H9 (cell line): ENCODE measurements around the gene CTSA. TPM values are rescaled to one million over a fixed set of nuclear protein-coding genes. Genes with fewer than 3 reads are reported as not detected.

Experiments used
- DNase-seq: peaks from one replicate; pipeline ENCODE4 v3.0.0-alpha.2; 2017
- H2AFZ ChIP-seq: one replicate; pipeline ENCODE4 v1.6.1; 2013; ENCODE audit warnings: mild to moderate bottlenecking, low read length, control low read depth, moderate library complexity
- H2AK5ac ChIP-seq: 2 replicates; pipeline ENCODE4 v1.6.1; 2013; ENCODE audit warnings: low read length, control low read depth, mixed read lengths; ENCODE audit not compliant: insufficient read length
- H2BK120ac ChIP-seq: one replicate; pipeline ENCODE4 v1.6.1; 2013; ENCODE audit warnings: low read depth, mild to moderate bottlenecking, low read length, control low read depth, inconsistent platforms; ENCODE audit not compliant: poor library complexity, severe bottlenecking
- H2BK12ac ChIP-seq: 2 replicates; pipeline ENCODE4 v1.6.1; 2013; ENCODE audit warnings: low read length, control low read depth, mixed read lengths, low read depth; ENCODE audit not compliant: insufficient read length
- H2BK15ac ChIP-seq: 2 replicates; pipeline ENCODE4 v1.6.1; 2013; ENCODE audit warnings: low read depth, low read length, control low read depth
- H2BK20ac ChIP-seq: one replicate; pipeline ENCODE4 v1.6.1; 2013; ENCODE audit warnings: low read depth, mild to moderate bottlenecking, low read length, control low read depth, inconsistent platforms; ENCODE audit not compliant: poor library complexity, severe bottlenecking
- H2BK5ac ChIP-seq: 2 replicates; pipeline ENCODE4 v1.6.1; 2013; ENCODE audit warnings: low read length, control low read depth, mixed read lengths; ENCODE audit not compliant: insufficient read length
- H3K14ac ChIP-seq: 2 replicates; pipeline ENCODE4 v1.6.1; 2013; ENCODE audit warnings: low read length, control low read depth; ENCODE audit not compliant: insufficient read depth
- H3K18ac ChIP-seq: 2 replicates; pipeline ENCODE4 v1.6.1; 2013; ENCODE audit warnings: low read depth, mild to moderate bottlenecking, mixed read lengths, low read length, control low read depth; ENCODE audit not compliant: insufficient read length
- H3K23ac ChIP-seq: 2 replicates; pipeline ENCODE4 v1.6.1; 2013; ENCODE audit warnings: low read length, control low read depth, mixed read lengths, low read depth; ENCODE audit not compliant: insufficient read length
- H3K23me2 ChIP-seq: 2 replicates; pipeline ENCODE4 v1.6.1; 2013; ENCODE audit warnings: low read depth, mild to moderate bottlenecking, mixed read lengths, low read length, control low read depth; ENCODE audit not compliant: insufficient read length, poor library complexity, severe bottlenecking
- H3K27ac ChIP-seq: 2 replicates; pipeline ENCODE4 v1.5.1; 2013; ENCODE audit warnings: low read length, control low read depth, mixed read lengths, low read depth; ENCODE audit not compliant: insufficient read length
- H3K27me3 ChIP-seq: 2 replicates; pipeline ENCODE4 v1.6.1; 2013; ENCODE audit warnings: low read length, control low read depth, inconsistent platforms; ENCODE audit not compliant: insufficient read depth
- H3K4ac ChIP-seq: 2 replicates; pipeline ENCODE4 v1.6.1; 2013; ENCODE audit warnings: low read depth, mild to moderate bottlenecking, control low read depth, inconsistent platforms, low read length, moderate library complexity
- H3K4me1 ChIP-seq: 2 replicates; pipeline ENCODE4 v1.6.1; 2013; ENCODE audit warnings: low read length, control low read depth, inconsistent platforms; ENCODE audit not compliant: insufficient read depth
- H3K4me2 ChIP-seq: 2 replicates; pipeline ENCODE4 v1.6.1; 2013; ENCODE audit warnings: low read length, control low read depth, mixed read lengths; ENCODE audit not compliant: insufficient read length, insufficient read depth
- H3K56ac ChIP-seq: 2 replicates; pipeline ENCODE4 v1.6.1; 2013; ENCODE audit warnings: low read depth, mild to moderate bottlenecking, mixed read lengths, low read length, control low read depth; ENCODE audit not compliant: insufficient read length
- H3K79me1 ChIP-seq: 2 replicates; pipeline ENCODE4 v1.6.1; 2013; ENCODE audit warnings: low read depth, mild to moderate bottlenecking, moderate library complexity, low read length, control low read depth, inconsistent platforms; ENCODE audit not compliant: insufficient read depth, poor library complexity, severe bottlenecking
- H3K79me2 ChIP-seq: 2 replicates; pipeline ENCODE4 v1.6.1; 2013; ENCODE audit warnings: low read length, control low read depth, inconsistent platforms; ENCODE audit not compliant: insufficient read depth
- H3K9ac ChIP-seq: 2 replicates; pipeline ENCODE4 v1.6.1; 2013; ENCODE audit warnings: low read length, control low read depth, mixed read lengths; ENCODE audit not compliant: insufficient read length; ENCODE audit errors: extremely low read depth
- H3K9me3 ChIP-seq: one replicate; pipeline ENCODE4 v1.6.1; 2013; ENCODE audit warnings: low read depth, low read length, inconsistent platforms; ENCODE audit not compliant: control insufficient read depth
- H3T11ph ChIP-seq: one replicate; pipeline ENCODE4 v1.6.1; 2013; ENCODE audit warnings: mild to moderate bottlenecking, low read length, control low read depth, inconsistent platforms
- H4K20me1 ChIP-seq: one replicate; pipeline ENCODE4 v1.6.1; 2013; ENCODE audit not compliant: control insufficient read depth, insufficient read length, insufficient read depth
- H4K5ac ChIP-seq: 2 replicates; pipeline ENCODE4 v1.6.1; 2013; ENCODE audit warnings: low read depth, mild to moderate bottlenecking, mixed read lengths, low read length, control low read depth; ENCODE audit not compliant: insufficient read length
- H4K8ac ChIP-seq: replicated peaks from 2 replicates; pipeline ENCODE4 v1.6.1; 2013; ENCODE audit warnings: low read length, control low read depth, mixed read lengths, low read depth; ENCODE audit not compliant: insufficient read length
- H4K91ac ChIP-seq: 2 replicates; pipeline ENCODE4 v1.6.1; 2013; ENCODE audit warnings: low read depth, mild to moderate bottlenecking, moderate library complexity, mixed read lengths, low read length, control low read depth; ENCODE audit not compliant: insufficient read length
- H3K27ac Mint-ChIP-seq, 3 experiments: 2 replicates in 2 of 3; 3 replicates in 1 of 3; pipeline ENCODE4 v1.8.0; 2020 to 2021; ENCODE audit warnings: mixed read lengths in 3 of 3, mild to moderate bottlenecking in 1 of 3, moderate library complexity in 1 of 3
- H3K27me3 Mint-ChIP-seq: 2 replicates; pipeline ENCODE4 v1.8.0; 2021; ENCODE audit warnings: low read depth, mild to moderate bottlenecking, moderate library complexity, mixed read lengths
- H3K36me3 Mint-ChIP-seq, 3 experiments: 2 replicates in 2 of 3; 3 replicates in 1 of 3; pipeline ENCODE4 v1.8.0; 2020 to 2021; ENCODE audit warnings: low read depth in 3 of 3, mixed read lengths in 3 of 3; ENCODE audit not compliant: insufficient read depth in 1 of 3
- H3K4me1 Mint-ChIP-seq, 2 experiments: 2 replicates each; pipeline ENCODE4 v1.8.0; 2020; ENCODE audit warnings: mixed read lengths in 2 of 2
- H3K4me3 Mint-ChIP-seq, 2 experiments: 2 replicates in 1 of 2; 3 replicates in 1 of 2; pipeline ENCODE4 v1.8.0; 2020 to 2021; ENCODE audit warnings: mild to moderate bottlenecking in 2 of 2, mixed read lengths in 2 of 2, moderate library complexity in 1 of 2
- H3K9me3 Mint-ChIP-seq, 2 experiments: 2 replicates in 1 of 2; 3 replicates in 1 of 2; pipeline ENCODE4 v1.8.0; 2020; ENCODE audit warnings: mild to moderate bottlenecking in 2 of 2, mixed read lengths in 2 of 2, moderate library complexity in 1 of 2
- WGBS: extraction: QIAGEN DNeasy Blood & Tissue Kit; methylation state at CpG from one replicate; pipeline ENCODE4 v1.1.7; 2013; ENCODE audit warnings: missing lambda C conversion rate, low lambda C conversion rate, mixed read lengths; ENCODE audit not compliant: insufficient read length; ENCODE audit errors: extremely low coverage; 5-methylcytosine and 5-hydroxymethylcytosine counted together
- total RNA-seq: library from RNA; stranded (reverse); gene quantifications from 2 replicates; pipeline ENCODE4 v1.2.1, GENCODE V29; 2021
- TF ChIP-seq, protein P1 (sequence below): fragments of 200-600 bp; sonication (generic); conservative IDR thresholded peaks from 3 replicates; pipeline ENCODE4 v1.8.0; 2021; ENCODE audit warnings: antibody characterized with exemption, mild to moderate bottlenecking

CTSA gene
- total RNA-seq, 1 experiment from 2014 or later, result 64.4 TPM

DNA sequence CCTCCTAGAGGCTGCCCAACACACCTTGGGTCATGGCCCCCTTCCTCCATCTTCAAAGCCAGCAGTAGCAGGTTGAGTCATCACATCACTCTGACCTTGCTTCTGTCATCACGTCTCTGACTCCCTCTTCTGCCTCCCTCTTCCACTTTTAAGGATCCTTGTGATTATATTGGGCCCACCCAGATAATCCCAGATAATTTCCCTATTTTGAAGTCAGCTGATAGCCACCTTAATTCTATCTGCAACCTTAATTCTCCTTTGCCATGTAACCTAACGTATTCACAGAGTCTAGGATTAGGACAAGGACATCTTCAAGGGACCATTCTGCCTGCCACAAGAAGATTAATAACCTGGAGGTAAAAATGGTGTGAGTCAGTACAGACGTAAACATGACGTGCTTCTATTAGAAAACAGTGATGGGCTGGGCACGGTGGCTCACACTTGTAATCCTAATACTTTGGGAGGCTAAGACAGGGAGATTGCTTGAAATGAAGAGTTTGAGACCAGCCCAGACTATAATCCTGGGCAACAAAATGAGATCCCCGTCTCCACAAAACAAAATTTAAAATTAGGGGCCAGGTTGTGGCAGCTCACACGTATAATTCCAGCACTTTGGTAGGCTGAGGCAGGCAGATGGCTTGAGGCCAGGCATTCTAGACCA is 30.4 kb upstream of the CTSA start:
- Mint-ChIP-seq H3K4me1 (peaks cover 26 to 29% of the 10 kb centered on the region in 2 experiments), H3K27me3 (no peaks in the 10 kb centered on the region), H3K36me3 (peaks cover 0 to 7% (median 2%) of the 10 kb centered on the region in 3 experiments; a peak in 3 of 7 replicates), H3K4me3 (no peak overlapping the region; a peak in 1 of 5 replicates), H3K27ac (no peak overlapping the region; a peak in 1 of 7 replicates), H3K9me3 (no peaks in the 10 kb centered on the region)
- no peak overlapping the region for H4K91ac ChIP-seq
- H3K79me2 ChIP-seq, result peaks cover 3% of the 10 kb centered on the region; the same call in 1 of the 2 replicates
- no peaks in the 10 kb centered on the region for H3K79me1 ChIP-seq
- no peaks in the 10 kb centered on the region for H3K27me3 ChIP-seq
- no peak overlapping the region for H2BK20ac ChIP-seq
- TF ChIP-seq, protein P1, sequence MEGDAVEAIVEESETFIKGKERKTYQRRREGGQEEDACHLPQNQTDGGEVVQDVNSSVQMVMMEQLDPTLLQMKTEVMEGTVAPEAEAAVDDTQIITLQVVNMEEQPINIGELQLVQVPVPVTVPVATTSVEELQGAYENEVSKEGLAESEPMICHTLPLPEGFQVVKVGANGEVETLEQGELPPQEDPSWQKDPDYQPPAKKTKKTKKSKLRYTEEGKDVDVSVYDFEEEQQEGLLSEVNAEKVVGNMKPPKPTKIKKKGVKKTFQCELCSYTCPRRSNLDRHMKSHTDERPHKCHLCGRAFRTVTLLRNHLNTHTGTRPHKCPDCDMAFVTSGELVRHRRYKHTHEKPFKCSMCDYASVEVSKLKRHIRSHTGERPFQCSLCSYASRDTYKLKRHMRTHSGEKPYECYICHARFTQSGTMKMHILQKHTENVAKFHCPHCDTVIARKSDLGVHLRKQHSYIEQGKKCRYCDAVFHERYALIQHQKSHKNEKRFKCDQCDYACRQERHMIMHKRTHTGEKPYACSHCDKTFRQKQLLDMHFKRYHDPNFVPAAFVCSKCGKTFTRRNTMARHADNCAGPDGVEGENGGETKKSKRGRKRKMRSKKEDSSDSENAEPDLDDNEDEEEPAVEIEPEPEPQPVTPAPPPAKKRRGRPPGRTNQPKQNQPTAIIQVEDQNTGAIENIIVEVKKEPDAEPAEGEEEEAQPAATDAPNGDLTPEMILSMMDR, result no peak
- no peak for DNase-seq
- no peak overlapping the region for H3K23ac ChIP-seq
- no peak overlapping the region for H2BK5ac ChIP-seq
- no peak overlapping the region for H4K8ac ChIP-seq
- H3K4me1 ChIP-seq, result peaks cover 2% of the 10 kb centered on the region; the same call in 1 of the 2 replicates
- H3K9ac ChIP-seq, result no peak overlapping the region
- H3K4me2 ChIP-seq, result no peak overlapping the region
- peaks cover 5% of the 10 kb centered on the region for H3K23me2 ChIP-seq
- no peak overlapping the region for H2BK120ac ChIP-seq
- H3K27ac ChIP-seq, result no peak overlapping the region
- no peak overlapping the region for H3K14ac ChIP-seq
- peaks cover 2% of the 10 kb centered on the region for H4K20me1 ChIP-seq
- WGBS, result no CpG with 5 or more reads among the region's 7 CpGs
- no peak overlapping the region for H4K5ac ChIP-seq
- H3K18ac ChIP-seq, result no peak overlapping the region
- H3K56ac ChIP-seq, result no peak overlapping the region
- no peak overlapping the region for H2BK12ac ChIP-seq
- no peak overlapping the region for H2AFZ ChIP-seq
- no peaks in the 10 kb centered on the region for H3K9me3 ChIP-seq
- no peak overlapping the region; the same call in 1 of the 2 replicates for H2BK15ac ChIP-seq
- H3T11ph ChIP-seq, result no peak overlapping the region
- H2AK5ac ChIP-seq, result no peak overlapping the region
- no peak overlapping the region for H3K4ac ChIP-seq
